HG03520 (cell line): Measurements from ENCODE around the gene CXCR5.
"Not testable (repeated sequence)": the region's sequence is repeated elsewhere in the genome, so short reads cannot be mapped to it uniquely, and the experiment has no call there.

Experiments used
- ATAC-seq: cut with Tn5 transposase; IDR thresholded peaks from one replicate; pipeline ENCODE4 v1.9.1; 2021; ENCODE audit warnings: mild to moderate bottlenecking, moderate library complexity; ENCODE audit not compliant: unreplicated experiment

Gene CXCR5

GRCh38 chr11:118883368-118884071, at the start of gene CXCR5:
Gene CXCR5 (plus strand): TSS chr11:118883892. CDS start chr11:118883942, 50 bp downstream.
- ATAC-seq = peak; percentile 62

GRCh38 chr11:118834427-118835028, 49.2 kb upstream of the CXCR5 start:
- no peak for ATAC-seq

DNA sequence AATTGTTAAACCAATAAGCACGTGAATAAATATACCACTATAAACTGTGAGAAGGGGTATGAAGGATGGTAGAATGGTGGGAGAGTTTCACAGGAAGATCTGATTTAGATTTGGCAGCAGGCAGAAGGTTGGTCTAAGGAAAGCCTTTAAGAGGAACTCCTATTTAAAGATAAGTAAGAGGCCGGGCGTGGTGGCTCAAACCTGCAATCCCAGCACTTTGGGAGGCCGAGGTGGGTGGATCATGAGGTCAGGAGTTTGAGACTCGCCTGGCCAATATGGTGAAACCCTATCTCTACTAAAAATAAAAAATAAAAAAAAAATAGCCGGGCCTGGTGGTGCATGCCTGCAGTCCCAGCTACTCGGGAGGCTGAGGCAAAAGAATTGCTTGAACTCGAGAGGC, 45.8 kb upstream of the CXCR5 start:
- no peak for ATAC-seq

- no peak for ATAC-seq
These were observed 44.7 kb upstream of the CXCR5 start for GRCh38 chr11:118838905-118839553.

DNA sequence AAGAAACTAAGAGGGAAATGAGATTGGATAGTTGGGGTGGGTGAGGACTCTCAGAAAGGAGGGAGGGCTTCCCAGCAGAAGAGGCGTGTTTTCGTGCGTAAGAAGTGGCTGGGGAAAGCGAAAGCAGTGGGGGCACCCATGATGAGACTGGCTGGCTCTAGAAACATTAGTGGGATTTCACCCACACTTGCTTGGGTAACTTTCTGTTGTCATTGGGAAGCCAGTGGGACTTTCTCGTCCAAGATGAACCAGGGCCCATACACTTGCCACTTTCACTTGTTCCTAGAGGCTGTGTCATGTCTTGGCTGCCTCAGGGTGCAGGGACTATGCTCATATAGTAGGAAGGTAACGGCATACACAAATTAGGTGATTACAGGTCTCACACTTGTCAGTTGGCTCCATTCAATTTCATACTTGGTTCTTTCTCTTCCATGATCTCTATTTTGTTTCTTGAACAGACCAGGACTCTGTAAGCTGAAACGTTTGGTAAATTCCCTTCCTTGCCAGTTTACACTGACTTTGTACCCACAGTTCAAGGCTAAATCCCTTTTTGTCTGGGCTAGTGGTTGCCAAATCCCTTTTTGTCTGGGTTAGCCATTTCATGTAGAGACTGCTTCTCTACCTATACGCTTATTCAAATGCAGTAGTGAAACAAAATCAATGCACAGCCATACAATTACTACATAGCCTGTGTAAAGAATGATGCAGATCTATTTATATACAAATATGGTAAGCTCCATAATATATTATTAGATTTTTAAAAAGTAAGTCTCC, 42.0 kb upstream of the CXCR5 start:
- no peak for ATAC-seq

- no peak for ATAC-seq
These were observed 41.3 kb upstream of the CXCR5 start for GRCh38 chr11:118842369-118842768.

DNA sequence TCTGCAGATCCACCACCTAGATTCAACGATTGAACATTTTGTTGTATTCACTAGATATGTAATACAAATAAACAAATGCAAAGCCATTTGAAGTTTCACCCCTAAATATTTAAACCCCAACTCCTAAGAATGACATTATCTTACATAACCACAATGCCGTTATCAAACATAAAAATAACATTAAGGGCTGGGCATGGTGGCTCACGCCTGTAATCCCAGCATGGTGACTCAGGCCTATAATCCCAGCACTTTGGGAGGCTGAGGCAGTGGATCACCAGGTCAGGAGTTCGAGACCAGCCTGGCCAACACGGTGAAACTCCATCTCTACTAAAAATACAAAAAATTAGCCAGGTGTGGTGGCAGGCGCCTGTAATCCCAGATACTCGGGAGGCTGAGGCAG, 40.8 kb upstream of the CXCR5 start:
- not testable (repeated sequence) for ATAC-seq

GRCh38 chr11:118843565-118843964, 40.1 kb upstream of the CXCR5 start:
- no peak for ATAC-seq

DNA sequence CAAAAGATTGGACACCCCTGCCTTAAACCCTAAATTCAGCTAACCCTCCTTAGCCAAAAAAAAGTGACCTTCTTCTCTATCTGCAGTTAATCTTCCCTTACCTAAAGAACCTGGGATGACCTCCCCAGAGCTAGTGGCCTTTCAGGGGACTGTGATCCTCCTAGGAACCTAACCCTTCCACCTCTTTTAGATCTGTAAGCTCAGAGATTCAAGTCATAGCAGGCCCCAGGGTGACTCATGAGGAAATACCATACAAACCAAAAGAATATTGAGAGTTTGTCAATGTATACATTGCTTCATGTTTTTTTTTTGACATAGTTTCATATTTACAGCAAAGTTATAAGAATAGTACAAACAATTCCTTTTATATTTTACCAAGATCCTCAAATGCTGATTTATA, 38.3 kb upstream of the CXCR5 start:
- ATAC-seq = no peak

- no peak for ATAC-seq
These were observed 37.3 kb upstream of the CXCR5 start for GRCh38 chr11:118846181-118846935.

DNA sequence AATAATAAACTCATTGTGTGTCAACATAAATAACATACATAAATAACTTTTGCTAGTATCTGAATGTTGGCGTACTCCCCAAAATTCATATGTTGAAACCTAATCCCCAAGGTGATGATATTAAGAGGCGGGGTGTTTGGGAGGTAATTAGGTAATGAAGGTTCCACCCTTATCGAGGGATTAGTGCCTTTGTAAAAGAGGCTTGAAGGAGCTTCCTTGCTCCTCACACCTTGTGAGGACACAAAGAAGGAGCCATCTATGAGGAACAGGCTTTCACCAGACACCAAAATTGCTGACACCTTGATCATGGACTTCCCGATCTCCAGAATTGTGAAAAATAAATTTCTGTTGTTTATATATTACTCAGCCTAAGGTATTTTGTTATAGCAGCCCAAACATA, 33.9 kb upstream of the CXCR5 start:
- ATAC-seq = no peak

DNA sequence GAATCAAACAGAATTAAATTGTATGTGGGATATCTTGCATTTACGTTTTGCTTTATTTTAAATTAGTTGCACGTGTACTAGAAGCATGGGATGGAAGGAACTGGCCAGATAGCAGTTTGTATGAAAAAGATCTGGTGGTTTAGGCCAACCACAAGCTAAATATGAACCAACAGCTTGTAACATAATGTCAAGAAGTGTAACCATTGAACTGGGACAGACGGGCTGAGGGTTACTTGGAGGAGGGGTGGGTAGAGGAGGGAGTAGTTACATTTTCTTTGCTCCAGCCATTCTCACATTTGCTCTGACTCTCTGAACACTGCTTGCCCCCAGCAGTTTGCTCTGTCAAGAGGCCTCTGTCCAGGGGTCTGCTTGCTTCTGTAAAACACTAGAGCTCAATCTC, 31.7 kb upstream of the CXCR5 start:
- no peak for ATAC-seq

GRCh38 chr11:118853678-118854077, 30.0 kb upstream of the CXCR5 start:
- no peak for ATAC-seq

DNA sequence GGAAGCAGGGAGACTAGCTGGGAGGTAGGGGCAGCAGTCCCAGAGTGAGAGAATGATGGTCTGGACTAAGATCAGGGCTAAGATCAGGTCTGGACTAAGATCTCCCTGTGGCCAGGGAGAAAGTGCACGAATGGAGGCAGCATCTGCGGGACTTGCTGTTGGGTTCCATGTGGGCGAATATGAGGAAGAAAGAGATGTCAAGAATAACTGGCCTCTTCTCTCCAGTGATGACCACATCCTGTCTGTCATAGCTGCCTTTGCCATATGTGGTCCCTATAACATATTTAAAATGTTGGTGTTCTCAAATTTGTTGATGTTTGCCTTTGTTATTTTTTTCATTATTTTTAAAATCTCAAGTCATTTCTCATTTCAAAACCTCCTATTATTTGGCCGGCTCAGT, 27.4 kb upstream of the CXCR5 start:
- no peak for ATAC-seq

DNA sequence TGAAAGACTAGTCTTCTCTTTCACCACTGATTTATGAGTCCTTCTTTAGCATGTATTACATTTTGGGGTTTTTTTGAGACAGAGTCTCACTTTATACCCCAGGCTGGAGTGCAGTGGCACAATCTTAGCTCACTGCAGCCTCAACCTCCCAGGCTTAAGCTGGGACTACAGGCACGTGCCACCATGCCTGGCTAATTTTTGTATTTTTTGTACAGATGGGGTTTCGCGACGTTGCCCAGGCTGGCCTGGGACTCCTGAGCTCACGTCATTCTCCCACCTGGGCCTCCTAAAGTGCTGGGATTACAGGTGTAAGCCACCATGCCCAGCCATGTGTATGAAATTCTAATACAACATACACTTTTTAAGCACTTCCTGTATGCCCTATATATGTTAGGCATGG, 26.3 kb upstream of the CXCR5 start:
- ATAC-seq = no peak

DNA sequence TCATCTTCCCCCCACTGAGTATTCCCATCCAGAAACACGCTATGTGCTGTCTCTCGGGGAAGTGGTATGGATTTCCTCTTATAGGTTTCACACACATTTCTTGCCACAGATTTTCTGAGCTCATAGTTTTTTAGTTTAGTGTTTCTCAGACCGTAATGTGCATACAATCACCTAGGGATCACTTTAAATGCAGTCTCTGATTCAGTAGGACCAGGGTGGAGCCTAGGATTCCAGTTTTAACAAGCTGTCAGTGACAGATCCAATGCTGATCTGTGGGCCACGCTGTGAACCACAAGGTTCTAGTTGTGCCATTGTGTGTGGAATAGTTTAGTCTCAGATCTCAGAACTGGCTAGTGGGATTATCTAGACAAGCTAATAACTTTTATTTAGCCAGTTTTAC, 23.7 kb upstream of the CXCR5 start:
- no peak for ATAC-seq

GRCh38 chr11:118868659-118869058, 15.0 kb upstream of the CXCR5 start:
- no peak for ATAC-seq

DNA sequence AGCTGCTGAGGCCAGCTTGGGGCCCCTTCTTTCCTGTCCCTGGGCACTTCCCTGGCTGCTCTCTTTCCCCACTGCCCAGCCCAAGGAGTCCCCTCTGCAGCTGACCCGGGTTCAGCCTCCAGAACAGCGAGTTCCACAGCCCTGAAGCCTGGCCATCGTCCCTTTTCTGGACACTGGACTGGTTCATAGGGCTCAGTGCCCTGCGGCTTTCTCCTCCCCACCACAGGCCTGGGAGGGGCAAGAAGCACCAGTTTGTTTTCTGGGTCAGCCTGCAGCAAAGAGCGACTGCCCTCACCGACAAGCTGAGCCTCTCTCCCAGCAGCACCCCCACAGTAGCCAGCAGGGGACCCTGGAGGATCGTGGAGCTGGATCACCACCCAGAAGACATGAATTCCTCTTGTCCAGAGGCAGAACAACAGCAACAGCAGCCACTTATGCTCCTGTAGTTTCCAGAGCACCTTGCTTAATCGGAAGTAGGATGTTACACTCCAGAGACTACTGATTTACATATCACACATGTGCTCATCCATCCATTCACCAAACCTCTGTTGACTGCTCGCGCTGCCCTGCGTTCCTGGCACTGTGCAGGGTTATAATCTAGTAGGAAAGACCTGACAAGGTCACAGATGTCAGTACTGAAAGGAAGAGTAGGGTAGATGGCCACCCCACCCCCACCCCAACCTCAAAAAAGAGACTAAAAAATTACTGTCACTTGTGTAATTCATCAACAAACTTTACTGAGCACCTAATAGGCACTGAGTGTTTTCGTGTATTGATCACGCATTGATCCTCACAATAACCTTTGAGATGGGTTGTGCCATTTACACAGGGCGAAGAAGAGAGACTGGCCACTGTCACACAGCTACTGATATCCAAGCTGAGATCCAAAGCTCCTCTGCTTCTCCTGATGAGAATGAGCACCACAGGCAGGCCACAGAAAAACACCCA, 13.0 kb upstream of the CXCR5 start:
- peak; percentile 49 for ATAC-seq

DNA sequence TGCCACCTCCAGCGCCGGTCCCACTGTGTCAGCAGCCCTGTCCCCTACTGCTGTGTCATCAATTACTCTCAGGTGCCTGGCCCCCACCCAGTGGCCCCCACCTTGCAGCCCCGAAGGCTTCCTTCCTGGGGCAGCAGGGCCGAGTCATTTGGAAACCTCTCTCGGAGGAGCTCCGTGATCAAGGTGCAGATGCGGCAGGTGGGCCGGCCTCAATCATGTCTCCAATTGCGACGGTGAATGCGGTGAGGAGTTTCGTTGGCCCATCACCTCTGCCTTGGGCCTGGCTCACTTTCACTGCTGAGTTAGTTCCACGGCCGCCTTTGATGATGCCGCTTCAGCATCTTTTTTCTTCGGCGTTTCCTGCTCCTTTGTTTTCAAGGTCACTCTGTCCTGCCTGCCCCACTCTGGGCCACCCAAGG, 11.3 kb upstream of the CXCR5 start:
- peak; percentile 42 for ATAC-seq

GRCh38 chr11:118873804-118874203, 9.9 kb upstream of the CXCR5 start:
- no peak for ATAC-seq
